Nucleus accumbens (tissue), 56 donors: ENCODE measurements around the gene APBB2.

Source experiments
- DNase-seq, 56 donors: peaks; one replicate each; lab custom pipeline; 2025; lab: John Stamatoyannopoulos, UW

Gene APBB2

DNA sequence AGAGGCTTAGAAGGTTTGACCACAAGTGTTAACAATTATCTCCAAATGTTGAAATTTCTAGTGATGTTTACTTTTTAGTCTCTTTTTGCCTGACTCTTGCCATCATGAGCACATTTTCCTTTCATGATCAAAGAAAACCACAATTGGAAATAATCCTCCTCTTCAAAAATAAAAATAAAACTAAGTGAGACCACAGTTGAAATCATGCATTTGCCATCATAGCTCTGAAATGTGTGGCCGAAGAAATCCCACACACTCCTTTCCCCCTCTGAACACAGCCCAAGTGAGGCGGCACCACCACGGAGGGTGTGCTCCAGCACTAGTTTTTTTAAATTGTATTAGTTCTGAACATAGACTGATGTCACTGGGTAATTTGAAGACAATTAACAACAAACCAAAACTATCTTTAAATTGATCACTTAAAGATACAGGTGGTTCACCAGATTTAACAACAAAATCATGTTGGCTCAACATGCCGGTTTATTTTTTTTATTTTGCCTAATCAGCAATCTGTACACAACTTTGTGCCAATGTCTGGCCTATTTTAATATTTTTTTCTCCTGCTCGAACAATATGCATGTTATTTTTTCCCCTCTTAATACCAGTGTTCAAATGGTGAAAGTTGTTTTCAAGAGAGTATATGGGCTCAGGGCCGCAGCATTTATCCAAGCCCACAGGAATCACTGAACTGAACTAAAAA is 17.6 kb downstream of the APBB2 start:
- DNase-seq: no peak

DNA sequence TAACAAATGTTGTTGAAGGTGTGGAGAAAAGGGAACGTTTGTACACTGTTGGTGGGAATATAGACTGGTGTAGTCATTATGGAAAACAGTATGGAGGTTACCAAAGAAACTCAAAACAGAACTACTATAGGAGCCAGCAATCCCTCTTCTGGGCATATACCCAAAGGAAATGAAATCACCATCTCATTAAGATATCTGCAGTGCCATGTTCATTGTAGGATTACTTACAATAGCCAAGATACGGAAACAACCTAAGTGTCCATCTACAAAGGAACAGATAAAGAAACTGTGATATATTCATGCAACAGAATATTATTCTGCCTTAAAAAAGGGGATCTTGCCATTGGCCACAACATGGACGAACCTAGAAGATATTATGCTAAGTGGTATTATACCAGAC is 22.2 kb downstream of the APBB2 start:
- no peak for DNase-seq

DNA sequence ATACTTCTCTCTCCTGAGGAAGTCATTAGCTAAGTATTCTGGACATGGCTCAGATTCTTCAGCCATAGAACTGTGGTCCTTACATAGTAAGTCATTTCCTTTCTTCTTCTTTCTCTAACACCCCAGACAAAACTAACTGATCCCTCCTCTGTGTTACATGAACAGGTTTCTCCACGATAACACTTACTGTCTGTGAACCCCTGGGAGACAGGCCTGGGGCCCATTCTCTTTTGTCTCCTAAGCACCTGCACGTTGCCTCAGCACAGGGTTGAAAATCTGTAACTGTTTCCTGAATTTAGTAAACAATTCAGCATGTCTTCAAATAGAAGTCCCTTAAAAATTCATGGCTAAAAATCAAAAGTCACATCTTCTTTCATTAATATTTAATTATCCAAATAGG is 24.7 kb downstream of the APBB2 start:
- no peak for DNase-seq

DNA sequence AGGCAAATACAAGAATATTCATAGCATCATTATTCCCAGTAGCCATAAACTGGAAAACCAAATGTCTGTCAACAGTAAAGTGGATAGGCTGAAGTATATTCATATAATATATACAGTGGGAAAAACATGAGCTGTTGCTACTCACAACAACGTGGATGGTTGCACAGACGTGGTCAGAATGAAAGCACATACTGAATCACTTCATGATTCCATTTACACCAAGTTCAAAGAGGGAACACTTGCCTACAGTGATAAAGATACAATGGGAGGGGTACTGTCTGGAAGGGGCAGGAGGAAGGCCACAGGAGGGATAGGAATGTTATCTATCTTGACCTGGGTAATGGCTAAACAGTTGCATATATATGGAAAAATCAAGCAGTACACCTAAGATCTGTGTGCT is 25.3 kb downstream of the APBB2 start:
- no peak for DNase-seq

DNA sequence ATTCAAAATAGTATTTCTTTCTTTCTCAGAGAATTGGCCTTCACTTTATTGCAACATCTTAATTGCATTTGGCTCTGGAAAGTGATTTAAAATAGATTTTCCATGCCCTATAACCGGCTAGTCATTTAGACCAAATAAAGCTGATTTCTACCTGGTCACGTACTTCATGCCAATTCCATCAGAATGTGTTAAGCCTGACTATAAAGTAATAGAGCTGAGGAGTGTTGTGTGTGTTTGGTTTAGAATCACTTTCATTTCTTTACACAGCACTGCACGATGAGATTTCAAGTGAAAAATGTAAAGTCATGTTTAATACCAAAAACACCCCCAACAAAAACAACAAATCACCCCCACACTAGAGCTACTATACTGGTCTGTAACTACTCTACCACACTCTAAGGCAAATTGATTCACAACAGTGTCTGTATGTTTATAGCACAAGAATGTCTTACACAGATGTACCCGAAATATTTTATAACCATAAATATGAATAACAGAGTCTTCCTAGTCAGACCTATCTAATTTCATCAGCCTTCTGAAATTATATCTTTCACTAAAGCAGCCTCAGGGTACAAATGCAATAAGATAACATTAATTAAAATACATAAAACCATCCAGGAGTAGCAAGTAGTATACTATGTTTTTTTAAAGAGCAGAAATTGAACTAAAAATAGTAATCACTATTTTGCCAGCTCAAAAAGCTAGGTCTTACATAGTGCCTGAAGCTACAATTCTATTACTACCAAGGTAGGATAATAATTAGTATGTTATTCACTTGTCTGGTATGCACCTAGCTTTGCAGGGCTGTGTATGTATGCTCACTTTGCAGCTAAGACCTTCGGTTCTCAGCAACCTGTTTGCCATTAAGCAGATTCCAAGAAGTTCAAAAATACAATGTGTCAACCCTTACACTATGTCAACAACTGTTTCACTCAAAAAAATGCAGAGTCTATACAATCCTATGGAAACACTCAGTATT is 28.4 kb downstream of the APBB2 start:
- DNase-seq: no peak

DNA sequence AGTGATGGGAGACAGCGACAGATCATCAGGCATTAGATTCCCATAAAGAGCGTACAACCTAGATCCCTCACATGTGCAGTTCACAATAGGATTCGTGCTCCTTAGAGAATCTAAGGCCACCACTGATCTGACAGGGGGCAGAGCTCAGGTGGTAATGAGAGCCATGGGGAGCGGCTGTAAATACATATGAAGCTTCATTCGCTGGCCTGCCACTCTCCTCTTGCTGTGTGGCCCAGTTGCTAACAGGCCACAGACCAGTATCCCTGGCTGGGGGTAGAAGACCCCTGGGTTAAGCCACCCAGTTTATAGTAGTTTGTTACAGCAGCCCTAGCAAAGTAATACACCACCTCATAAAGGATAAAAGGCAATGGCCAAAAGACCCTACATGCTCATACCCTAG is 30.3 kb downstream of the APBB2 start:
- DNase-seq: no peak

DNA sequence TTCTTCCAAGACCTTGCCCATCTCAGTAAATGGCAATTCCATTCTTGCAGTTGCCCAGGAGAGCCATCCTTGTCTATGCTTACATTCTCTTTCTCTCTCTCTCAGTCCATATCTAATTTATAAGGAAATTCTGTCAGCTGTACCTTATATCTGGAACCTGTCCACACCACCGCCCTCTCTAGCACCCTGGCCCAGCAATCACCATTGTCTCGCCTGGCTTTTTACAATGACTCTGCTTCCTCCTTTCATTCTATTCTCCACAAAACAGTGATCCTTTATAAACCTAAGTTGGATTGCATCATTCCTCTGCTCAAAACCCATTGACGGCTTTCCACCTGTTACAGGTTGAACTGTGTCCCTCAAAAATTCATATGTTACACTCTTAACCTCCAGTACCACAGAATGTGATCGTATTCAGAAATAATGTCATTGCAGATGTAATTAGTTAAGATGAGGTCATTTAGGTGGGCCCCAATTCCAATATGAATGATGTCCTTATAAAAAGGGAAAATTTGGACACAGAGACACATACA is 31.3 kb downstream of the APBB2 start:
- DNase-seq: no peak

- DNase-seq: peak in 18 of 56 donors; percentile 3 to 54 (median 30)
These were observed 33.3 kb downstream of the APBB2 start for GRCh38 chr4:41181037-41181436.

DNA sequence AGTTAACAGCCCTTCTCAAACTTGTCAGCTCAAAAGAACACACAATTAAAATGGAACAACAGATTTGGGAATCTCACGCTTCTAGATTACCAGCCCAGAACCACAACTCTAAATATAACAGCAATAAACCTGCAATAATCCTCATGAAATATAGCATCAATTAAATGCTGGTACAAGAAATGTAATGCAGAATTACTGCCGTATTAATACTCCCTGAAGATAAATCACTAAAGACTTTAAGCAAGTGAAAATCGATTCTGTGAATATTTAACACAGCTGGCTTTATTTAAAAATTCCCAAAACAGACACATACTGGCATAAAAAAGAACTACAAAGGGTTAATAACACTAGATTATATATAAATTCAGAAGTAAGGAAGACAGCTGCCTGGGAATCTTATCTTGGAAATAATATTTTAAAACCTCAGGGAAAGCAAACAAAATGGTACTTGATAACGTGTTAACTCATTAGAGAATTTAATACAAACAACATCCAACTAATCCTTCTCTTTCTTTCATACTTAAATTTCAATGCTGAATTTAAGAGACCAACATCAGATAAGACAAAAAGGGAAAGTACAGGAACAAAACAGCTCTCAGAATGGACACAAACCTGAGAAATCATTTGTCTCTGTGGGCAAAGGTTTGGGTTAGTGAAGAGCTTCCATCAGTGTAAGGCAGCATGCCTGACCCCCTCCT is 34.7 kb downstream of the APBB2 start:
- no peak for DNase-seq

DNA sequence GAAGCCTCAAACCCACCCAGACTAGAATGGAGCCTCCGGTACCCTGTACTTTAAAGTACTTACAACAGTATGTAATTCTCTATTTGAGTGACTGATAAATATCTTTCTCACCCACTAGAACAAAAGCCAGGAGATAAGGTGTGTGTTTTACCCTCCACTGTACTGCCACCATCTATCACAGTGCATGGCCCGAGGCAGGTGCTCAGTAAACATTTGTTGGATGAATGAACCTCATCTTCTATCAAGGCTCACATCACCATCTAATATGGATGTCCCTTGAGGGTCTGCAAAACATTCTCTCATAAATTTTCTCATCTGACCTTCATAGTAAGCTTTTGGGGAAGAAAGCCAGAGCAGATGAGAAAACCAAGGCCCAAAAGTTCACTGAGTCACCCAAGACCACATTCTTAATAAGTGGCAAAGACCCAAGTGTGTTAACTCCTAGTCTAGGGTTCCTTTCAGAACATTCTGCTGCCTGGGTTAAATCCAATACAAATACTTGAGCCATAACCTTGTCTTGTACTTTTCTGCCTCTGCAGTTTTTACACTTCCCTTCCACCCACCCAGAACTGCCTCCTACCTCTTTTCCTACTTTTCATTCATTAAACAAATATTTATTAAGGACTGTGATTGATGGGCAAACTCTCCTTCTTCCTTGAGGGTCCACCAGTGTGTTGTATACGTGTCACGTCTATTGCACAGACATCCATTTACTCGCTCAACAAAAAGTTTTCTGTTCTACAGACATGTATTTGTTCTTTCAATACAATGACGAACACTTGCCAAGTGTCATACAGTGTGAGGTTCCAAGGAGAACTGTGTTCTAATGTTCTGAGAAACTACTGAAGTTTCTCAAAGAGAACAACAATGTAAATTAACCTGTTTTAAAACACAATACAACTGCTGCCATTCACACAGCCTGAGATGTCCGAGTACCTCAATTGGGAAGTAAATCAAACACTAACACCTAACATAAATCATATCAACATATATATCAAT is 35.7 kb downstream of the APBB2 start:
- DNase-seq: peak in 6 of 56 donors; percentile 8 to 52 (median 14)

DNA sequence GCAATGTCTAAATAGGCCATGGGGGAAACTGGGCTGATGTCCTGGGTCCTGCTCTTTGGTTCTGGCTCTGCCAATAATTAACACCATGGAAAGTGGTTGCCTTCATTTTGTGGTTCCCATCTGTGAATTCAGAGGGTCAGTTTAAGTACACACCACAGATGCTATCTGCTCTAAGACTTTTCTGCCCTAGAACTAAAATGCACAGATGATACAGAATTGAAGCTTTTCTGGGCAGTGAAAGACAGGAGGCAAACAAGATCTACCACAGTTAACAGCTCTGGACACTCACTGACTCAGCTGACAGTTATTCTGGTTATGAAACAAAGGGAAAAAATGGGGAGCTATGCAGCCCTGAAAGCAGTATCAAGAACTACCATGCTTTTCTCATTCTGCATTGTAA is 37.3 kb downstream of the APBB2 start:
- DNase-seq: no peak

DNA sequence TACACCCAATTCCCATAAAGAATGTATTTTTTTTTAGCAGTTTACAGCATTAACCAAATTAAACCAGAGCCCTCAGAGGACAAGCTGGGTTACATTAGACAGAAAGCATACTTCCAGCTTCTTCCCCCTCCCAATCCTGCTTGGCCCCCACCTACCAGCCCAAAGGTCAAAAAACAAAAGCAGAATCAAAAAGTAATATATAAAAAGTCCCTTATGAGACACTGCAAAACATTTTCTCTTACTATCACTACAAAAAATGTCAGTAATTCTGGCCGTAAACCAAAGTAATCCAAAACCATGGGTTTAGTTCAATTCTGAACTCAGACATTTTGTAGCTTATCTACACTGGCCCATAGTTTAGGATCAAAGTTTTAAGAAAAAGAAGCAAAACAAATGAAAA is 38.0 kb downstream of the APBB2 start:
- no peak for DNase-seq

DNA sequence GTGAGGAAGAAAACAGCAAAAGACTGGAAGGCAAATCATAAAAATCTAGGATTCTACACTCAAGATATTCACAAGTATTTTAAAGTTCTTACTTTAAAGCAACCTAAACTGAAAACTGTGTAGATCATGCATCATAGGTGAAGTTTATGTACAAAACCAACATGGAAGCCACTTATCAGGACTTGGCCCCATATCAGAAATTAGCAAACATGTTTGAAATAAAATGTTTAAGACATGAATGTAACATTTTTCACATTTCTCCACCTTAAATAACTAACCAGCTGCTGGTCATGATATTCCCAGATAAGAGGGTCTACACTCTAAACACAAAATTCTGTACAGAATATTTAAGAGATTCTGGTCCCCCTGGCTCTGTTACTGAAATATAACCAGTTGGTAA is 38.5 kb downstream of the APBB2 start:
- DNase-seq: no peak

- no peak for DNase-seq
These were observed 39.9 kb downstream of the APBB2 start for GRCh38 chr4:41174444-41174843.

GRCh38 chr4:41172786-41173185 is 41.6 kb downstream of the APBB2 start:
- no peak for DNase-seq

DNA sequence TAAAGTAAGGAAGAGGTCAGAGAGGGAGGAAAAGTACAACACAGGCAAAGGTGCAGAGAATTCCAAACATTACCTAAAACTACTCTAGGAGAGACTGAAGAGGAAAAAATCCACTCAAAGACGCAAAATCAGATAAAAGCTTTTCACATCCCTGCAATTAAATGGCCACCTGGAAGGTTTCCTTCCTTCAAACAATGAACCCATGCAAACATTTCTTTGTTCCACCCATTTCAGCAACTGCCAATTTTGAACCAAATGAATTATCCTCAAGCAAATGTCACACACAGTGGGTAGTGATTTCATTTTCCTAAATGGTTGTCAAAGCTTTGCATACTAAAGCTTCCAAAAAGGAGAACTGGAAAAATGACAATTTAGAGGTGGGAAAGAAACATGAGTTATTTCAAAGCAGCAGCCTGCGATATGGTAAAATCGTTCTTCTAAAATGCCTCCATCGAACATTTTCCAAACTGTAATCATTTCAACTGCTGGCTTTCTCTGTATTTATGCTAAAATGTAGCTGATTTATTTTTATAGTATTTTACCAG is 45.0 kb downstream of the APBB2 start:
- no peak for DNase-seq

- DNase-seq: no peak
These were observed 47.2 kb downstream of the APBB2 start for GRCh38 chr4:41167191-41167590.

DNA sequence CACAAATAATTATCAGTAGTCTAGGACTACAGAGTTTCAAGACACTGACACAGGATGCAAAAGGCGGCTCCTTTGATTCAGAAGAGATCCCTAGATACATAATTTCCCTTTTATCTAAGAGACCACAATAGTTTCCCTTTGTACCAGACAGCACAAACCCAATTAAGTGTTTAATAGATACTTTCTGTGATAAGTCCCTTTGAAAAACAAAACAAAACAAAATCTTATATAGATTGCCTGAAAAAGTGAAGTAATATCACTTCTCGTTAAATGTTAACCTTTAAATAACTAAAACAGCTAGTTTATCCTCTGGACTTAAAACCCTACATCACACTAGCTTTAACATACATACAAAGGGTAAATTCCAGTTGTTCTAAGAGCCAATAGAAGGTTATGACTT is 49.9 kb downstream of the APBB2 start:
- no peak for DNase-seq

GRCh38 chr4:41161355-41161754 is 53.0 kb downstream of the APBB2 start:
- no peak for DNase-seq
